HepG2 (cell line): Measurements from ENCODE around the gene HADH. TPM values are rescaled to one million over a fixed set of nuclear protein-coding genes. Genes with fewer than 3 reads are reported as not detected.

Experiments used
- BORCS8-MEF2B ChIP-seq: sonication (generic); formaldehyde crosslinking; IDR thresholded peaks from 2 replicates; pipeline ENCODE4 v1.8.0; 2022; ENCODE audit warnings: mild to moderate bottlenecking, missing genetic modification reagents
- FOXA3 ChIP-seq: IDR thresholded peaks from 2 replicates; pipeline ENCODE4 v1.6.1; 2016; ENCODE audit warnings: missing genetic modification reagents, missing compliant biosample characterization
- FUBP1 ChIP-seq: sonication (generic); formaldehyde crosslinking; IDR thresholded peaks from 2 replicates; pipeline ENCODE4 v1.5.1; 2020; ENCODE audit warnings: missing genetic modification reagents, mild to moderate bottlenecking, borderline replicate concordance
- KMT2A ChIP-seq: sonication (generic); formaldehyde crosslinking; IDR thresholded peaks from 2 replicates; pipeline ENCODE4 v1.4.0; 2020; ENCODE audit warnings: missing genetic modification reagents
- LCORL ChIP-seq, 2 experiments: fragments of 450-650 bp in 1 of 2; sonication (generic) in 1 of 2; formaldehyde crosslinking in 1 of 2; IDR thresholded peaks; 2 replicates each; pipeline versions ENCODE4 v1.5.0 to v1.6.1; 2017 to 2020; ENCODE audit warnings: antibody characterized with exemption in 1 of 2, missing genetic modification reagents in 1 of 2
- NFIC ChIP-seq: IDR thresholded peaks from 2 replicates; pipeline ENCODE4 v1.6.1; 2012; ENCODE audit warnings: mild to moderate bottlenecking, low read length, inconsistent platforms
- NR2F1 ChIP-seq, 2 experiments: fragments of 450-650 bp in 1 of 2; formaldehyde crosslinking in 1 of 2; IDR thresholded peaks; 2 replicates each; pipeline versions ENCODE4 v1.5.0 to v1.6.1; 2016 to 2020; ENCODE audit warnings: mild to moderate bottlenecking in 1 of 2, missing compliant biosample characterization in 1 of 2, missing genetic modification reagents in 1 of 2, moderate library complexity in 1 of 2
- NR2F6 ChIP-seq, 2 experiments: IDR thresholded peaks; 2 replicates each; pipeline ENCODE4 v1.6.1; 2016; ENCODE audit warnings: antibody characterized with exemption in 1 of 2, mild to moderate bottlenecking in 1 of 2
- POLR2A ChIP-seq, 2 experiments: IDR thresholded peaks; 2 replicates each; pipeline ENCODE4 v1.6.1; 2011; ENCODE audit warnings: low read depth in 2 of 2, low read length in 2 of 2, mild to moderate bottlenecking in 1 of 2, moderate library complexity in 1 of 2; ENCODE audit not compliant: insufficient read depth in 1 of 2
- REXO4 ChIP-seq: sonication (generic); formaldehyde crosslinking; IDR thresholded peaks from 2 replicates; pipeline ENCODE4 v1.8.0; 2022; ENCODE audit warnings: missing genetic modification reagents, mild to moderate bottlenecking, borderline replicate concordance
- RXRB ChIP-seq: IDR thresholded peaks from 2 replicates; pipeline ENCODE4 v1.6.1; 2016; ENCODE audit warnings: borderline replicate concordance, missing genetic modification reagents, missing compliant biosample characterization
- SIX1 ChIP-seq: sonication (generic); formaldehyde crosslinking; IDR thresholded peaks from 2 replicates; pipeline ENCODE4 v1.4.0; 2020; ENCODE audit warnings: missing genetic modification reagents, borderline replicate concordance
- SP1 ChIP-seq, 2 experiments: fragments of 450-650 bp in 1 of 2; sonication (generic) in 1 of 2; formaldehyde crosslinking in 1 of 2; IDR thresholded peaks; 2 replicates each; pipeline versions ENCODE4 v1.4.0 to v1.6.1; 2016 to 2020; ENCODE audit warnings: missing genetic modification reagents in 1 of 2
- SRSF9 ChIP-seq: fragments of 200-400 bp; formaldehyde crosslinking; IDR thresholded peaks from 2 replicates; pipeline ENCODE4 v1.6.1; 2018; ENCODE audit warnings: borderline replicate concordance, mild to moderate bottlenecking, low read depth, low read length; ENCODE audit not compliant: insufficient read depth, poor library complexity, severe bottlenecking
- SSRP1 ChIP-seq: IDR thresholded peaks from 2 replicates; pipeline ENCODE4 v1.6.1; 2016; ENCODE audit warnings: control low read depth
- TCF7L2 ChIP-seq: IDR thresholded peaks from 2 replicates; pipeline ENCODE4 v1.6.1; 2011; ENCODE audit warnings: mild to moderate bottlenecking, low read depth, low read length, moderate library complexity
- TOPORS ChIP-seq: sonication (generic); formaldehyde crosslinking; IDR thresholded peaks from 2 replicates; pipeline ENCODE4 v1.8.0; 2023; ENCODE audit warnings: mild to moderate bottlenecking, missing genetic modification reagents
- ZFP36L2 ChIP-seq: sonication (generic); formaldehyde crosslinking; IDR thresholded peaks from 2 replicates; pipeline ENCODE4 v1.4.0; 2020; ENCODE audit warnings: missing genetic modification reagents
- ZKSCAN1 ChIP-seq: fragments of 150-350 bp; IDR thresholded peaks from 2 replicates; pipeline ENCODE4 v1.6.1; 2014; ENCODE audit warnings: low read length
- ZNF260 ChIP-seq: sonication (generic); formaldehyde crosslinking; IDR thresholded peaks from 2 replicates; pipeline ENCODE4 v1.4.0; 2020; ENCODE audit warnings: missing genetic modification reagents, low read depth, mild to moderate bottlenecking, borderline replicate concordance
- ZNF281 ChIP-seq: sonication (generic); formaldehyde crosslinking; IDR thresholded peaks from 2 replicates; pipeline ENCODE4 v1.4.0; 2020; ENCODE audit warnings: missing genetic modification reagents, borderline replicate concordance
- ZNF296 ChIP-seq: sonication (generic); formaldehyde crosslinking; conservative IDR thresholded peaks from 2 replicates; pipeline ENCODE4 v1.5.0; 2020; ENCODE audit warnings: mild to moderate bottlenecking, missing genetic modification reagents
- ZNF329 ChIP-seq: sonication (generic); formaldehyde crosslinking; IDR thresholded peaks from 2 replicates; pipeline ENCODE4 v1.9.0; 2021; ENCODE audit warnings: low read depth, mild to moderate bottlenecking, missing genetic modification reagents
- ZNF33B ChIP-seq: sonication (generic); formaldehyde crosslinking; IDR thresholded peaks from 2 replicates; pipeline ENCODE4 v1.5.1; 2020; ENCODE audit warnings: mild to moderate bottlenecking, missing genetic modification reagents
- ZNF614 ChIP-seq: IDR thresholded peaks from 2 replicates; pipeline ENCODE4 v1.6.1; 2018; ENCODE audit warnings: missing biosample characterization, missing genetic modification reagents, inconsistent platforms, borderline replicate concordance
- ZNF674 ChIP-seq: sonication (generic); formaldehyde crosslinking; IDR thresholded peaks from 2 replicates; pipeline ENCODE4 v1.5.0; 2020; ENCODE audit warnings: low read depth, mild to moderate bottlenecking, missing genetic modification reagents
- ZNF720 ChIP-seq: sonication (generic); formaldehyde crosslinking; IDR thresholded peaks from 2 replicates; pipeline ENCODE4 v1.4.0; 2020; ENCODE audit warnings: missing genetic modification reagents
- ZNF781 ChIP-seq: sonication (generic); formaldehyde crosslinking; IDR thresholded peaks from 2 replicates; pipeline ENCODE4 v1.5.1; 2020; ENCODE audit warnings: borderline replicate concordance, mild to moderate bottlenecking, missing genetic modification reagents; ENCODE audit errors: not compliant biosample characterization
- ZSCAN29 ChIP-seq: sonication (generic); formaldehyde crosslinking; conservative IDR thresholded peaks from 2 replicates; pipeline ENCODE4 v1.4.0; 2020; ENCODE audit warnings: mild to moderate bottlenecking, missing genetic modification reagents
- polyA plus RNA-seq, 8 experiments: library from polyadenylated mRNA; depleted of rRNA in 3 of 8; stranded (reverse) in 7 of 8; unstranded in 1 of 8; fragments of >200 nt; fragmentation: Illumina TruSeq in 4 of 8; extraction: Trizol in 4 of 8; gene quantifications; 2 replicates each; pipeline versions ENCODE4 v1.2.1 to v1.2.3, GENCODE V29; 2011 to 2016; ENCODE audit warnings: low read depth in 4 of 8, missing spikeins in 1 of 8, mixed read lengths in 1 of 8; ENCODE audit not compliant: insufficient read depth in 1 of 8
- total RNA-seq, 5 experiments: library from RNA; depleted of rRNA; stranded (reverse); fragments of >200 nt; fragmentation: Illumina TruSeq; extraction: Trizol; gene quantifications; 2 replicates each; pipeline ENCODE4 v1.2.3, GENCODE V29; 2016; ENCODE audit warnings: low read depth in 1 of 5

HADH gene
- total and polyA plus RNA-seq, 2 of the 13 experiments (the other 11 are each of a cell fraction or from before 2014, with no cell fraction given) = 29.6 to 33.9 TPM

- no peak for TF ChIP-seq ZNF674
- no peak for TF ChIP-seq ZNF33B
- no peak for TF ChIP-seq ZFP36L2 (CRISPR knock-in tag)
- no peak for TF ChIP-seq ZNF281 (CRISPR knock-in tag)
- 0 out of 2 replicates have a peak, but pooled peaks have one; percentile 2 for TF ChIP-seq ZNF329 (CRISPR knock-in tag)
- TF ChIP-seq LCORL (IDR thresholded peaks at IDR 0.05) = no peak
- TF ChIP-seq LCORL (CRISPR knock-in tag; IDR thresholded peaks at IDR 0.05) = 0 out of 2 replicates have a peak, but pooled peaks have one; percentile 6
- no peak for TF ChIP-seq NFIC
- peak; percentile 27; the same call in 1 of the 2 replicates for TF ChIP-seq NR2F6 (IDR thresholded peaks at IDR 0.05)
- TF ChIP-seq NR2F6 (CRISPR knock-in tag; IDR thresholded peaks at IDR 0.05) = peak; percentile 46
- TF ChIP-seq FOXA3 = no peak
- no peak for TF ChIP-seq SRSF9
- no peak for TF ChIP-seq ZNF260 (CRISPR knock-in tag)
- TF ChIP-seq NR2F1 (CRISPR knock-in tag; IDR thresholded peaks at IDR 0.05) = peak in 1 of 2 experiments; percentile 18; a peak in 1 of 4 replicates
- TF ChIP-seq ZNF720 (CRISPR knock-in tag) = no peak
- TF ChIP-seq BORCS8-MEF2B (CRISPR knock-in tag) = no peak
- TF ChIP-seq SIX1 (CRISPR knock-in tag) = no peak
- TF ChIP-seq RXRB (CRISPR knock-in tag) = peak; percentile 66
- no peak for TF ChIP-seq ZKSCAN1
- no peak for TF ChIP-seq TOPORS
- no peak for TF ChIP-seq KMT2A (CRISPR knock-in tag)
- TF ChIP-seq ZSCAN29 = no peak
- no peak for TF ChIP-seq FUBP1
- no peak for TF ChIP-seq POLR2A (IDR thresholded peaks at IDR 0.05; ENCODE audit: insufficient read depth in 1 of 2, low read depth in 2 of 2, low read length in 2 of 2)
- TF ChIP-seq REXO4 = no peak
- TF ChIP-seq SP1 (IDR thresholded peaks at IDR 0.05) = no peak
- TF ChIP-seq SP1 (CRISPR knock-in tag; IDR thresholded peaks at IDR 0.05) = no peak
- TF ChIP-seq TCF7L2 = no peak
- TF ChIP-seq ZNF781 (CRISPR knock-in tag) = no peak
- TF ChIP-seq ZNF296 (CRISPR knock-in tag) = no peak
- TF ChIP-seq SSRP1 = no peak
- TF ChIP-seq ZNF614 (CRISPR knock-in tag) = no peak
Measured at GRCh38 chr4:107989162-107989536, 540 bp upstream of the HADH start (continued).
